ENCODE data around the gene ALDH9A1.

ALDH9A1 gene

DNA sequence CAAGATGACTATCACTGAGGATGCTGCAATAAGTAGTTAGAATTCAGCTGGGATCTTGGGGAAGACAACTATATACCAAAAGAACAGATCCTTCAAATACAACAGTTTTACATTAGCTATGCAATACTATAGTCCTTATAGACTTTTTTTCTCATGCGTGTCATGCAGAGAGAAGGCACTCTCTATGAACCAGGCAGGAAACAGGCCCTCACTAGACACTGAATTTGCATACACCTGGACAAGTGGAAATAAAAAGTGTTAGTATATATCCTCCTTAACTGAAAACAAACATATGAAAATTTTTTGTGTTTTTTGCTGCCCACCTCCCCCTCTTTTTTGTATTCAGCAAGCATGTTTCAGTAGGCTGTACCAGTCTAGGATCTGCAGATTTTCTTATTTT, 40.4 kb upstream of the ALDH9A1 start:
- no peak for TF ChIP-seq SNAI2 (CRISPR knock-in tag; IDR thresholded peaks at IDR 0.05)
- no peak for TF ChIP-seq ZFP30 (CRISPR knock-in tag; IDR thresholded peaks at IDR 0.05)
- no peak for TF ChIP-seq TCF4 (CRISPR knock-in tag; IDR thresholded peaks at IDR 0.05; ENCODE audit: borderline replicate concordance)
- no peak for TF ChIP-seq BACH2 (CRISPR knock-in tag; IDR thresholded peaks at IDR 0.05; ENCODE audit: borderline replicate concordance)
- TF ChIP-seq, protein P1, sequence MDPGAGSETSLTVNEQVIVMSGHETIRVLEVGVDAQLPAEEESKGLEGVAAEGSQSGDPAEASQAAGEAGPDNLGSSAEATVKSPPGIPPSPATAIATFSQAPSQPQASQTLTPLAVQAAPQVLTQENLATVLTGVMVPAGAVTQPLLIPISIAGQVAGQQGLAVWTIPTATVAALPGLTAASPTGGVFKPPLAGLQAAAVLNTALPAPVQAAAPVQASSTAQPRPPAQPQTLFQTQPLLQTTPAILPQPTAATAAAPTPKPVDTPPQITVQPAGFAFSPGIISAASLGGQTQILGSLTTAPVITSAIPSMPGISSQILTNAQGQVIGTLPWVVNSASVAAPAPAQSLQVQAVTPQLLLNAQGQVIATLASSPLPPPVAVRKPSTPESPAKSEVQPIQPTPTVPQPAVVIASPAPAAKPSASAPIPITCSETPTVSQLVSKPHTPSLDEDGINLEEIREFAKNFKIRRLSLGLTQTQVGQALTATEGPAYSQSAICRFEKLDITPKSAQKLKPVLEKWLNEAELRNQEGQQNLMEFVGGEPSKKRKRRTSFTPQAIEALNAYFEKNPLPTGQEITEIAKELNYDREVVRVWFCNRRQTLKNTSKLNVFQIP (CRISPR knock-in tag; IDR thresholded peaks at IDR 0.05; ENCODE audit: borderline replicate concordance, low read depth), result no peak
- TF ChIP-seq, protein P2, sequence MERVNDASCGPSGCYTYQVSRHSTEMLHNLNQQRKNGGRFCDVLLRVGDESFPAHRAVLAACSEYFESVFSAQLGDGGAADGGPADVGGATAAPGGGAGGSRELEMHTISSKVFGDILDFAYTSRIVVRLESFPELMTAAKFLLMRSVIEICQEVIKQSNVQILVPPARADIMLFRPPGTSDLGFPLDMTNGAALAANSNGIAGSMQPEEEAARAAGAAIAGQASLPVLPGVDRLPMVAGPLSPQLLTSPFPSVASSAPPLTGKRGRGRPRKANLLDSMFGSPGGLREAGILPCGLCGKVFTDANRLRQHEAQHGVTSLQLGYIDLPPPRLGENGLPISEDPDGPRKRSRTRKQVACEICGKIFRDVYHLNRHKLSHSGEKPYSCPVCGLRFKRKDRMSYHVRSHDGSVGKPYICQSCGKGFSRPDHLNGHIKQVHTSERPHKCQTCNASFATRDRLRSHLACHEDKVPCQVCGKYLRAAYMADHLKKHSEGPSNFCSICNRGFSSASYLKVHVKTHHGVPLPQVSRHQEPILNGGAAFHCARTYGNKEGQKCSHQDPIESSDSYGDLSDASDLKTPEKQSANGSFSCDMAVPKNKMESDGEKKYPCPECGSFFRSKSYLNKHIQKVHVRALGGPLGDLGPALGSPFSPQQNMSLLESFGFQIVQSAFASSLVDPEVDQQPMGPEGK (CRISPR knock-in tag; IDR thresholded peaks at IDR 0.05; ENCODE audit: borderline replicate concordance), result no peak
- no peak for TF ChIP-seq ZNF70 (CRISPR knock-in tag; IDR thresholded peaks at IDR 0.05)
- no peak for TF ChIP-seq ARNTL (CRISPR knock-in tag; IDR thresholded peaks at IDR 0.05; ENCODE audit: borderline replicate concordance, low read depth)
- no peak for TF ChIP-seq ISL1 (CRISPR knock-in tag; IDR thresholded peaks at IDR 0.05)
- TF ChIP-seq, protein P3, sequence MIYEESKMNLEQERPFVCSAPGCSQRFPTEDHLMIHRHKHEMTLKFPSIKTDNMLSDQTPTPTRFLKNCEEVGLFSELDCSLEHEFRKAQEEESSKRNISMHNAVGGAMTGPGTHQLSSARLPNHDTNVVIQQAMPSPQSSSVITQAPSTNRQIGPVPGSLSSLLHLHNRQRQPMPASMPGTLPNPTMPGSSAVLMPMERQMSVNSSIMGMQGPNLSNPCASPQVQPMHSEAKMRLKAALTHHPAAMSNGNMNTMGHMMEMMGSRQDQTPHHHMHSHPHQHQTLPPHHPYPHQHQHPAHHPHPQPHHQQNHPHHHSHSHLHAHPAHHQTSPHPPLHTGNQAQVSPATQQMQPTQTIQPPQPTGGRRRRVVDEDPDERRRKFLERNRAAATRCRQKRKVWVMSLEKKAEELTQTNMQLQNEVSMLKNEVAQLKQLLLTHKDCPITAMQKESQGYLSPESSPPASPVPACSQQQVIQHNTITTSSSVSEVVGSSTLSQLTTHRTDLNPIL (CRISPR knock-in tag; IDR thresholded peaks at IDR 0.05; ENCODE audit: low read depth), result no peak
- TF ChIP-seq, protein P4, sequence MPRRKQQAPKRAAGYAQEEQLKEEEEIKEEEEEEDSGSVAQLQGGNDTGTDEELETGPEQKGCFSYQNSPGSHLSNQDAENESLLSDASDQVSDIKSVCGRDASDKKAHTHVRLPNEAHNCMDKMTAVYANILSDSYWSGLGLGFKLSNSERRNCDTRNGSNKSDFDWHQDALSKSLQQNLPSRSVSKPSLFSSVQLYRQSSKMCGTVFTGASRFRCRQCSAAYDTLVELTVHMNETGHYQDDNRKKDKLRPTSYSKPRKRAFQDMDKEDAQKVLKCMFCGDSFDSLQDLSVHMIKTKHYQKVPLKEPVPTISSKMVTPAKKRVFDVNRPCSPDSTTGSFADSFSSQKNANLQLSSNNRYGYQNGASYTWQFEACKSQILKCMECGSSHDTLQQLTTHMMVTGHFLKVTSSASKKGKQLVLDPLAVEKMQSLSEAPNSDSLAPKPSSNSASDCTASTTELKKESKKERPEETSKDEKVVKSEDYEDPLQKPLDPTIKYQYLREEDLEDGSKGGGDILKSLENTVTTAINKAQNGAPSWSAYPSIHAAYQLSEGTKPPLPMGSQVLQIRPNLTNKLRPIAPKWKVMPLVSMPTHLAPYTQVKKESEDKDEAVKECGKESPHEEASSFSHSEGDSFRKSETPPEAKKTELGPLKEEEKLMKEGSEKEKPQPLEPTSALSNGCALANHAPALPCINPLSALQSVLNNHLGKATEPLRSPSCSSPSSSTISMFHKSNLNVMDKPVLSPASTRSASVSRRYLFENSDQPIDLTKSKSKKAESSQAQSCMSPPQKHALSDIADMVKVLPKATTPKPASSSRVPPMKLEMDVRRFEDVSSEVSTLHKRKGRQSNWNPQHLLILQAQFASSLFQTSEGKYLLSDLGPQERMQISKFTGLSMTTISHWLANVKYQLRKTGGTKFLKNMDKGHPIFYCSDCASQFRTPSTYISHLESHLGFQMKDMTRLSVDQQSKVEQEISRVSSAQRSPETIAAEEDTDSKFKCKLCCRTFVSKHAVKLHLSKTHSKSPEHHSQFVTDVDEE (CRISPR knock-in tag; IDR thresholded peaks at IDR 0.05), result no peak
- TF ChIP-seq GLIS3 (CRISPR knock-in tag; IDR thresholded peaks at IDR 0.05), result no peak
- no peak for TF ChIP-seq ZNF565 (CRISPR knock-in tag; conservative IDR thresholded peaks at IDR 0.05; ENCODE audit: low read depth)
- TF ChIP-seq ESRRG (CRISPR knock-in tag; IDR thresholded peaks at IDR 0.05), result no peak
- no peak for TF ChIP-seq ZFP3 (CRISPR knock-in tag; IDR thresholded peaks at IDR 0.05)
- no peak for TF ChIP-seq ZC3H10 (CRISPR knock-in tag; IDR thresholded peaks at IDR 0.05)
- TF ChIP-seq, protein P5, sequence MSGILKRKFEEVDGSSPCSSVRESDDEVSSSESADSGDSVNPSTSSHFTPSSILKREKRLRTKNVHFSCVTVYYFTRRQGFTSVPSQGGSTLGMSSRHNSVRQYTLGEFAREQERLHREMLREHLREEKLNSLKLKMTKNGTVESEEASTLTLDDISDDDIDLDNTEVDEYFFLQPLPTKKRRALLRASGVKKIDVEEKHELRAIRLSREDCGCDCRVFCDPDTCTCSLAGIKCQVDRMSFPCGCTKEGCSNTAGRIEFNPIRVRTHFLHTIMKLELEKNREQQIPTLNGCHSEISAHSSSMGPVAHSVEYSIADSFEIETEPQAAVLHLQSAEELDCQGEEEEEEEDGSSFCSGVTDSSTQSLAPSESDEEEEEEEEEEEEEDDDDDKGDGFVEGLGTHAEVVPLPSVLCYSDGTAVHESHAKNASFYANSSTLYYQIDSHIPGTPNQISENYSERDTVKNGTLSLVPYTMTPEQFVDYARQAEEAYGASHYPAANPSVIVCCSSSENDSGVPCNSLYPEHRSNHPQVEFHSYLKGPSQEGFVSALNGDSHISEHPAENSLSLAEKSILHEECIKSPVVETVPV (CRISPR knock-in tag; IDR thresholded peaks at IDR 0.05), result no peak
- no peak for TF ChIP-seq CSDC2 (CRISPR knock-in tag; IDR thresholded peaks at IDR 0.05)
- TF ChIP-seq PPARA (CRISPR knock-in tag; IDR thresholded peaks at IDR 0.05; ENCODE audit: borderline replicate concordance), result no peak
- TF ChIP-seq TOX (CRISPR knock-in tag; IDR thresholded peaks at IDR 0.05; ENCODE audit: borderline replicate concordance), result no peak
- no peak for ATAC-seq

DNA sequence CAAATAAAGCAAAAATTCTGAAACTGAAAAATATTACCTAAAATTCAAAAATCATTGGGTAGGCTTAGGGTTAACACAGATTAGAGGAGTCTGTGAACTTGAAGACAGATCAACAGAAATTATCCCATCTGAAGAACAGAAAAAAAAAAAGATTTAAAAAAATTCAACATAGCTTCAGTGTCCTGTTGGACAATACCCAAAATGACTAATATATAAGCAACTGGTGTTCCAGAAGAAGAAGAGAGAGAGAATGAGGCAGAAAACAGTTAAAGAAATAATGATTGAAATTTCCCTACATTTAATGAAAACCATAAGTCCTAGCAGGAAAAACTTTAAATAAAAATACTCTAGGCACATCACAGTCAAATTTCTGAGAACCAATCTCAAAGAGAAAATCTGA, 38.8 kb upstream of the ALDH9A1 start:
- TF ChIP-seq TCF4 (CRISPR knock-in tag; IDR thresholded peaks at IDR 0.05; ENCODE audit: borderline replicate concordance), result no peak
- no peak for TF ChIP-seq CSDC2 (CRISPR knock-in tag; IDR thresholded peaks at IDR 0.05)
- TF ChIP-seq SNAI2 (CRISPR knock-in tag; IDR thresholded peaks at IDR 0.05), result no peak
- TF ChIP-seq ZC3H10 (CRISPR knock-in tag; IDR thresholded peaks at IDR 0.05), result no peak
- TF ChIP-seq ZNF565 (CRISPR knock-in tag; conservative IDR thresholded peaks at IDR 0.05; ENCODE audit: low read depth), result no peak
- no peak for TF ChIP-seq ARNTL (CRISPR knock-in tag; IDR thresholded peaks at IDR 0.05; ENCODE audit: borderline replicate concordance, low read depth)
- TF ChIP-seq PPARA (CRISPR knock-in tag; IDR thresholded peaks at IDR 0.05; ENCODE audit: borderline replicate concordance), result no peak
- no peak for TF ChIP-seq RARB (CRISPR knock-in tag; IDR thresholded peaks at IDR 0.05)
- TF ChIP-seq, protein P4 (CRISPR knock-in tag; IDR thresholded peaks at IDR 0.05), result no peak
- TF ChIP-seq ISL1 (CRISPR knock-in tag; IDR thresholded peaks at IDR 0.05), result no peak
- TF ChIP-seq BACH2 (CRISPR knock-in tag; IDR thresholded peaks at IDR 0.05; ENCODE audit: borderline replicate concordance), result no peak
- TF ChIP-seq GLIS3 (CRISPR knock-in tag; IDR thresholded peaks at IDR 0.05), result no peak
- TF ChIP-seq, protein P5 (CRISPR knock-in tag; IDR thresholded peaks at IDR 0.05), result no peak
- TF ChIP-seq ZNF70 (CRISPR knock-in tag; IDR thresholded peaks at IDR 0.05), result no peak
- TF ChIP-seq, protein P3 (CRISPR knock-in tag; IDR thresholded peaks at IDR 0.05; ENCODE audit: low read depth), result no peak
- TF ChIP-seq OSR1 (CRISPR knock-in tag; IDR thresholded peaks at IDR 0.05), result no peak
- ATAC-seq, result no peak
